Erythroblast (primary cell): Measurements from ENCODE around the gene RFNG.

Experiments used
- GATA1 ChIP-seq: IDR thresholded peaks from 2 replicates; pipeline ENCODE4 v1.6.1; 2011; ENCODE audit warnings: low read depth, mild to moderate bottlenecking, control low read depth, low read length, moderate library complexity
- POLR2A ChIP-seq: IDR thresholded peaks from 2 replicates; pipeline ENCODE4 v1.6.1; 2011; ENCODE audit warnings: mild to moderate bottlenecking, low read length

- TF ChIP-seq POLR2A (no peak), GATA1 (no peak)
Measured at GRCh38 chr17:82055965-82056728, 4.5 kb upstream of the RFNG start.
